IMR-90 (cell line): ENCODE data around the gene SRPK2.

ENCODE experiments used
- BHLHE40 ChIP-seq: fragments of 150-350 bp; IDR thresholded peaks from 2 replicates; pipeline ENCODE4 v1.6.1; 2016; ENCODE audit warnings: mild to moderate bottlenecking, low read depth, low read length
- CEBPB ChIP-seq: IDR thresholded peaks from 2 replicates; pipeline ENCODE4 v1.6.1; 2012; ENCODE audit warnings: low read depth, low read length, improper control_type of control experiment
- MAFK ChIP-seq: IDR thresholded peaks from 2 replicates; pipeline ENCODE4 v1.6.1; 2012; ENCODE audit warnings: low read depth, low read length, improper control_type of control experiment
- MAZ ChIP-seq: IDR thresholded peaks from 2 replicates; pipeline ENCODE4 v1.6.1; 2012; ENCODE audit warnings: low read depth, mild to moderate bottlenecking, low read length, improper control_type of control experiment, moderate library complexity, borderline replicate concordance
- MXI1 ChIP-seq: IDR thresholded peaks from 2 replicates; pipeline ENCODE4 v1.6.1; 2012; ENCODE audit warnings: low read depth, mild to moderate bottlenecking, low read length, moderate library complexity, borderline replicate concordance
- NFE2L2 ChIP-seq: fragments of 150-350 bp; IDR thresholded peaks from 2 replicates; pipeline ENCODE4 v1.6.1; 2016; ENCODE audit warnings: low read depth, mild to moderate bottlenecking, low read length
- POLR2A ChIP-seq: IDR thresholded peaks from 2 replicates; pipeline ENCODE4 v1.6.1; 2012; ENCODE audit warnings: mild to moderate bottlenecking, low read depth, low read length
- RAD21 ChIP-seq: IDR thresholded peaks from 2 replicates; pipeline ENCODE4 v1.6.1; 2012; ENCODE audit warnings: low read length, improper control_type of control experiment
- RCOR1 ChIP-seq: IDR thresholded peaks from 2 replicates; pipeline ENCODE4 v1.6.1; 2012; ENCODE audit warnings: mild to moderate bottlenecking, low read length, improper control_type of control experiment; ENCODE audit not compliant: insufficient replicate concordance
- TF ChIP-seq, protein P1 (sequence below): fragments of 150-350 bp; IDR thresholded peaks from 2 replicates; pipeline ENCODE4 v1.6.1; 2016; ENCODE audit warnings: low read depth, mild to moderate bottlenecking, low read length, moderate library complexity, borderline replicate concordance
- TF ChIP-seq, protein P2 (sequence below): conservative IDR thresholded peaks from 2 replicates; pipeline ENCODE4 v1.5.1; 2012; ENCODE audit warnings: mild to moderate bottlenecking, low read depth, low read length, improper control_type of control experiment
- TF ChIP-seq, protein P3 (sequence below): fragments of 150-350 bp; IDR thresholded peaks from 2 replicates; pipeline ENCODE4 v1.6.1; 2017; ENCODE audit warnings: mild to moderate bottlenecking, antibody characterized with exemption, low read length, low read depth

DNA sequence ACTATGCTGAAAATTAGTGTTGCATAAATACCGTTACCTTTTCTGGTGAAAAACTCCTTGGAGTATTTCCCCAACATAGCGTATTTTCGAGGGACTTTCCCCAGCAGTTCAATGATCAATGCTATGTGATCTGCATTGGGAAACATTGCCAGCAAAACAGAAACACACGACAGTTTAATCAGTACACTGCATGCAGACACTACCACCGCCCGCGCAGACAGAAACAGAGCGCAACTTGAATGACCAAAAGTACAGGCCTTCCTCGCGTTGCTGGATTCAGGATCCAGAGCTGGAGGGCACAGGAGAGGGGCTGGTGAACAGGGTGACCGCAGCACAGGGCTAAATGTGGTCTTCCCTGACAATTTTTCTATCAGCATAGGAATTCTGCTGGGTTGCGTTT lies 263.0 kb downstream of the SRPK2 start:
- TF ChIP-seq MAFK: no peak
- no peak for TF ChIP-seq POLR2A
- TF ChIP-seq, protein P1, sequence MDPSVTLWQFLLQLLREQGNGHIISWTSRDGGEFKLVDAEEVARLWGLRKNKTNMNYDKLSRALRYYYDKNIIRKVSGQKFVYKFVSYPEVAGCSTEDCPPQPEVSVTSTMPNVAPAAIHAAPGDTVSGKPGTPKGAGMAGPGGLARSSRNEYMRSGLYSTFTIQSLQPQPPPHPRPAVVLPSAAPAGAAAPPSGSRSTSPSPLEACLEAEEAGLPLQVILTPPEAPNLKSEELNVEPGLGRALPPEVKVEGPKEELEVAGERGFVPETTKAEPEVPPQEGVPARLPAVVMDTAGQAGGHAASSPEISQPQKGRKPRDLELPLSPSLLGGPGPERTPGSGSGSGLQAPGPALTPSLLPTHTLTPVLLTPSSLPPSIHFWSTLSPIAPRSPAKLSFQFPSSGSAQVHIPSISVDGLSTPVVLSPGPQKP: no peak
- TF ChIP-seq, protein P2, sequence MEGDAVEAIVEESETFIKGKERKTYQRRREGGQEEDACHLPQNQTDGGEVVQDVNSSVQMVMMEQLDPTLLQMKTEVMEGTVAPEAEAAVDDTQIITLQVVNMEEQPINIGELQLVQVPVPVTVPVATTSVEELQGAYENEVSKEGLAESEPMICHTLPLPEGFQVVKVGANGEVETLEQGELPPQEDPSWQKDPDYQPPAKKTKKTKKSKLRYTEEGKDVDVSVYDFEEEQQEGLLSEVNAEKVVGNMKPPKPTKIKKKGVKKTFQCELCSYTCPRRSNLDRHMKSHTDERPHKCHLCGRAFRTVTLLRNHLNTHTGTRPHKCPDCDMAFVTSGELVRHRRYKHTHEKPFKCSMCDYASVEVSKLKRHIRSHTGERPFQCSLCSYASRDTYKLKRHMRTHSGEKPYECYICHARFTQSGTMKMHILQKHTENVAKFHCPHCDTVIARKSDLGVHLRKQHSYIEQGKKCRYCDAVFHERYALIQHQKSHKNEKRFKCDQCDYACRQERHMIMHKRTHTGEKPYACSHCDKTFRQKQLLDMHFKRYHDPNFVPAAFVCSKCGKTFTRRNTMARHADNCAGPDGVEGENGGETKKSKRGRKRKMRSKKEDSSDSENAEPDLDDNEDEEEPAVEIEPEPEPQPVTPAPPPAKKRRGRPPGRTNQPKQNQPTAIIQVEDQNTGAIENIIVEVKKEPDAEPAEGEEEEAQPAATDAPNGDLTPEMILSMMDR: no peak
- no peak for TF ChIP-seq RCOR1
- TF ChIP-seq RAD21: no peak
- TF ChIP-seq, protein P3, sequence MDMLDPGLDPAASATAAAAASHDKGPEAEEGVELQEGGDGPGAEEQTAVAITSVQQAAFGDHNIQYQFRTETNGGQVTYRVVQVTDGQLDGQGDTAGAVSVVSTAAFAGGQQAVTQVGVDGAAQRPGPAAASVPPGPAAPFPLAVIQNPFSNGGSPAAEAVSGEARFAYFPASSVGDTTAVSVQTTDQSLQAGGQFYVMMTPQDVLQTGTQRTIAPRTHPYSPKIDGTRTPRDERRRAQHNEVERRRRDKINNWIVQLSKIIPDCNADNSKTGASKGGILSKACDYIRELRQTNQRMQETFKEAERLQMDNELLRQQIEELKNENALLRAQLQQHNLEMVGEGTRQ: no peak
- TF ChIP-seq BHLHE40: no peak
- no peak for TF ChIP-seq CEBPB
- TF ChIP-seq MXI1: no peak
- no peak for TF ChIP-seq MAZ
- TF ChIP-seq NFE2L2: no peak
